Endodermal cell (in vitro differentiated cells): ENCODE data around the gene SUMF2. TPM values are rescaled to one million over a fixed set of nuclear protein-coding genes. Genes with fewer than 3 reads are reported as not detected.

Source experiments
- DNase-seq: peaks from one replicate; pipeline ENCODE4 v3.0.0-alpha.2; 2017
- H3K27ac ChIP-seq: 2 replicates; pipeline ENCODE4 v1.5.1; 2013; ENCODE audit warnings: mild to moderate bottlenecking, low read depth, low read length, moderate library complexity
- H3K27me3 ChIP-seq: 2 replicates; pipeline ENCODE4 v1.6.1; 2013; ENCODE audit warnings: mild to moderate bottlenecking, low read length, moderate library complexity; ENCODE audit not compliant: insufficient read depth, control insufficient read depth, poor library complexity, severe bottlenecking
- H3K36me3 ChIP-seq: 2 replicates; pipeline ENCODE4 v1.7.0; 2013; ENCODE audit warnings: mild to moderate bottlenecking, low read length, moderate library complexity; ENCODE audit not compliant: control insufficient read depth, insufficient read depth
- H3K4me1 ChIP-seq: one replicate; pipeline ENCODE4 v1.7.0; 2013; ENCODE audit warnings: low read length; ENCODE audit not compliant: control insufficient read depth, insufficient read depth
- H3K4me3 ChIP-seq: 2 replicates; pipeline ENCODE4 v1.5.1; 2013; ENCODE audit warnings: mild to moderate bottlenecking, low read length, moderate library complexity
- H3K9ac ChIP-seq: 2 replicates; pipeline ENCODE4 v1.6.1; 2013; ENCODE audit warnings: mild to moderate bottlenecking, low read length, moderate library complexity; ENCODE audit not compliant: poor library complexity, severe bottlenecking; ENCODE audit errors: extremely low read depth
- H3K9me3 ChIP-seq: 2 replicates; pipeline ENCODE4 v1.6.1; 2013; ENCODE audit warnings: mild to moderate bottlenecking, low read length, moderate library complexity; ENCODE audit not compliant: control insufficient read depth
- H3K27ac Mint-ChIP-seq: 2 replicates; pipeline ENCODE4 v1.8.0; 2020; ENCODE audit warnings: mixed read lengths
- H3K27me3 Mint-ChIP-seq: 2 replicates; pipeline ENCODE4 v1.8.0; 2021; ENCODE audit warnings: mild to moderate bottlenecking, mixed read lengths; ENCODE audit not compliant: insufficient read depth
- H3K36me3 Mint-ChIP-seq: 2 replicates; pipeline ENCODE4 v1.8.0; 2020; ENCODE audit warnings: low read depth, mixed read lengths
- H3K4me1 Mint-ChIP-seq: 2 replicates; pipeline ENCODE4 v1.8.0; 2020; ENCODE audit warnings: mixed read lengths
- H3K4me3 Mint-ChIP-seq: 2 replicates; pipeline ENCODE4 v1.8.0; 2020; ENCODE audit warnings: mild to moderate bottlenecking, moderate library complexity, mixed read lengths
- H3K9me3 Mint-ChIP-seq: 2 replicates; pipeline ENCODE4 v1.8.0; 2020; ENCODE audit warnings: mild to moderate bottlenecking, mixed read lengths
- CTCF ChIP-seq: fragments of 200-600 bp; sonication (generic); conservative IDR thresholded peaks from 2 replicates; pipeline ENCODE4 v1.5.0; 2021; ENCODE audit warnings: antibody characterized with exemption, mild to moderate bottlenecking
- WGBS, 2 experiments: methylation state at CpG; one replicate each; pipeline versions ENCODE4 v1.1.5 to v1.1.7; 2013; ENCODE audit warnings: missing lambda C conversion rate in 2 of 2, mixed read lengths in 1 of 2; ENCODE audit not compliant: insufficient coverage in 1 of 2, insufficient read length in 1 of 2; 5-methylcytosine and 5-hydroxymethylcytosine counted together
- total RNA-seq, 2 donors: library from RNA; stranded (reverse); fragmentation: NEBNext Ultra II Directional in 1 of 2; extraction: Animal tissue kit (Norgen Biotek cat#: 25700) in 1 of 2; gene quantifications; 2 replicates in 1 of 2; 3 replicates in 1 of 2; pipeline ENCODE4 v1.2.1, GENCODE V29; 2021

SUMF2 gene
- total RNA-seq, 2 donors from 2014 or later, result 122 to 133 TPM

DNA sequence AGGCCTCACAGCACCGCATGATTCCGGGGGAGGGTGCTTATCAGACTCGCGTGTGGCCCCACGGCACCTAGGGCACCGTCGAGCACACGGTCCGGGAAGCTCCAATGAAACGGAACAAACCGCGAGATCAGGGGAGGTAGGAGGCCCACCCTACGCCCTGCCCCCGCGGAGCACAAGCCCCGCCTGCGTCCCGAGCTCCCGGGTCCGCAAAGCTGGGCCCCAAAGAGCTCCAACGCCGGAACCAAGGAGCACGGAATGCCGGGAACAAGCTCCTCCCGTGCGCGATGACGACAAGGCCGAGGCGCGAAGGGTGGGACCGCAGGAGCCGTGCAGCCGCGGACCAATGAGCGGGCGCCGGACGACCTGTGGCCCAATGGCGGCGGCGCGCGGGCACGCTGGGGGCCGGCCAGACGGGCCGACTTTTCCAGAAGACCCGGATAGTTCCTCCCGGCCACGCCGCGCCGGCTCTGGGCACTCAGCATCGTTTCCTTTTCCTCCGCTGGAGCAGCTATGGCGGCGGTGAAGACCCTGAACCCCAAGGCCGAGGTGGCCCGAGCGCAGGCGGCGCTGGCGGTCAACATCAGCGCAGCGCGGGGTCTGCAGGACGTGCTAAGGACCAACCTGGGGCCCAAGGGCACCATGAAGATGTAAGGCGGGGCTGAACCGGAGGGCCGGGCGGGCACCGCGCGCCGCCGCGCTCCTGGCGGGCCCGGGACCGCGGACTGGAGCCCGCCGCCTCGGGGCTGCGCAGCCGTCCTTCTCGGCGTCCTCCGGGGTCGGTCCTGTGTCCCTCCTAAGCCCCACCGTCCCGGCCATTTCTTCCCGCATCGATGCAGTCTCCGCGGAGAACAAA is 12.5 kb upstream of the SUMF2 start, which contains the start of the genes CCT6A and PSPH:
Gene CCT6A, plus strand, starts transcription at position 427 of the 853 bp plus-strand sequence. Its CDS starts 84 bp downstream, at position 511.
Gene PSPH, minus strand, starts transcription at position 106 of the 853 bp plus-strand sequence. CDS start 30,232 bp downstream, outside the sequence.
- no peaks in the 10 kb centered on the region for H3K9me3 Mint-ChIP-seq
- Histone ChIP-seq H3K27me3 (no peaks in the 10 kb centered on the region), H3K4me3 (peak within 1 kb of the TSS; percentile 88), H3K4me1 (peaks cover 9% of the 10 kb centered on the region), H3K27ac (peak within 1 kb of the TSS; percentile 95), H3K9me3 (no peaks in the 10 kb centered on the region), H3K36me3 (peaks cover 37% of the 10 kb centered on the region), H3K9ac (peak within 1 kb of the TSS; percentile 91)
- peaks cover 26% of the 10 kb centered on the region for H3K4me1 Mint-ChIP-seq
- peak within 1 kb of the TSS; percentile 81 for H3K4me3 Mint-ChIP-seq
- peak; percentile 99 for DNase-seq
- no peak for TF ChIP-seq CTCF
- peaks cover 39% of the 10 kb centered on the region for H3K36me3 Mint-ChIP-seq
- no peaks in the 10 kb centered on the region for H3K27me3 Mint-ChIP-seq
- 0% methylated on average over 18 to 97 of the region's 97 CpGs for WGBS, 2 experiments
- peak within 1 kb of the TSS; percentile 98 for H3K27ac Mint-ChIP-seq

DNA sequence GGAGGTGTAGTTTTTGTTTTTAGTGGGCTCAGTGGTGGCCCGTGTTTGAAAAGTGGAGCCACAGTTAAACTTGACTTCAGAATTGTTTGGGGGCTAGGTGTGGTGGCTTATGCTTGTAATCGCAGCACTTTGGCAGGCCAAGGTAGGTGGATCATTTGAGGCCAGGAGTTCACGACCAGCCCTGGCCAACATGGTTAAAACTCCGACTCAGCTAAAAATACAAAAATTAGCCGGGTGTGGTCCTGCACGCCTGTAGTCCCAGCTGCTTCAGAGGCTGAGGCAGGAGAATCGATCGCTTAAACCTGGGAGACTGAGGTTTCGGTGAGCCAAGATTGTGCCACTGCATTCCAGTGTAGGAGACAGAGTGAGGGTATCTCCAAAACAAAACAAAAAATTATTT is 10.7 kb upstream of the SUMF2 start:
- H3K9me3 ChIP-seq, result no peaks in the 10 kb centered on the region
- DNase-seq, result no peak
- H3K36me3 ChIP-seq, result peaks cover 55% of the 10 kb centered on the region
- Mint-ChIP-seq H3K36me3 (peaks cover 55% of the 10 kb centered on the region), H3K4me1 (peaks cover 17% of the 10 kb centered on the region), H3K4me3 (peak overlapping the region; percentile 81), H3K9me3 (no peaks in the 10 kb centered on the region), H3K27ac (peak overlapping the region; percentile 85), H3K27me3 (no peaks in the 10 kb centered on the region)
- TF ChIP-seq CTCF, result no peak
- peaks cover 9% of the 10 kb centered on the region for H3K4me1 ChIP-seq
- H3K4me3 ChIP-seq, result peak overlapping the region; percentile 88
- H3K9ac ChIP-seq, result peak overlapping the region; percentile 91
- H3K27me3 ChIP-seq, result no peaks in the 10 kb centered on the region
- no peak overlapping the region for H3K27ac ChIP-seq
- 83 to 86% methylated on average over 9 of the region's 9 CpGs for WGBS, 2 experiments

GRCh38 chr7:56053993-56054392 is 10.1 kb upstream of the SUMF2 start:
- peaks cover 61% of the 10 kb centered on the region for H3K36me3 Mint-ChIP-seq
- H3K9me3 Mint-ChIP-seq, result no peaks in the 10 kb centered on the region
- H3K27ac ChIP-seq, result no peak overlapping the region
- peak overlapping the region; percentile 85 for H3K27ac Mint-ChIP-seq
- H3K4me3 ChIP-seq, result peak overlapping the region; percentile 88
- H3K27me3 Mint-ChIP-seq, result no peaks in the 10 kb centered on the region
- H3K9me3 ChIP-seq, result no peaks in the 10 kb centered on the region
- WGBS, 2 experiments, result 97 to 100% methylated on average over 2 of the region's 2 CpGs
- no peak overlapping the region for H3K9ac ChIP-seq
- no peak for DNase-seq
- no peak for TF ChIP-seq CTCF
- peaks cover 61% of the 10 kb centered on the region for H3K36me3 ChIP-seq
- peaks cover 16% of the 10 kb centered on the region for H3K4me1 Mint-ChIP-seq
- H3K4me3 Mint-ChIP-seq, result peak overlapping the region; percentile 81
- peaks cover 9% of the 10 kb centered on the region for H3K4me1 ChIP-seq
- H3K27me3 ChIP-seq, result no peaks in the 10 kb centered on the region
